IMR-90 (cell line): ENCODE measurements around the gene PLA2G15.

ENCODE experiments used
- BHLHE40 ChIP-seq: fragments of 150-350 bp; IDR thresholded peaks from 2 replicates; pipeline ENCODE4 v1.6.1; 2016; ENCODE audit warnings: mild to moderate bottlenecking, low read depth, low read length
- CEBPB ChIP-seq: IDR thresholded peaks from 2 replicates; pipeline ENCODE4 v1.6.1; 2012; ENCODE audit warnings: low read depth, low read length, improper control_type of control experiment
- CHD1 ChIP-seq: IDR thresholded peaks from 2 replicates; pipeline ENCODE4 v1.6.1; 2012; ENCODE audit warnings: low read depth, low read length, improper control_type of control experiment
- CTCF ChIP-seq: conservative IDR thresholded peaks from 2 replicates; pipeline ENCODE4 v1.5.1; 2012; ENCODE audit warnings: mild to moderate bottlenecking, low read depth, low read length, improper control_type of control experiment
- ELK1 ChIP-seq: fragments of 150-350 bp; IDR thresholded peaks from 2 replicates; pipeline ENCODE4 v1.6.1; 2016; ENCODE audit warnings: low read depth, mild to moderate bottlenecking, low read length, moderate library complexity, borderline replicate concordance
- FOS ChIP-seq: fragments of 150-350 bp; IDR thresholded peaks from 2 replicates; pipeline ENCODE4 v1.6.1; 2016; ENCODE audit warnings: low read depth, low read length
- MXI1 ChIP-seq: IDR thresholded peaks from 2 replicates; pipeline ENCODE4 v1.6.1; 2012; ENCODE audit warnings: low read depth, mild to moderate bottlenecking, low read length, moderate library complexity, borderline replicate concordance
- POLR2A ChIP-seq: IDR thresholded peaks from 2 replicates; pipeline ENCODE4 v1.6.1; 2012; ENCODE audit warnings: mild to moderate bottlenecking, low read depth, low read length
- RAD21 ChIP-seq: IDR thresholded peaks from 2 replicates; pipeline ENCODE4 v1.6.1; 2012; ENCODE audit warnings: low read length, improper control_type of control experiment
- RFX5 ChIP-seq: IDR thresholded peaks from 2 replicates; pipeline ENCODE4 v1.8.0; 2012; ENCODE audit warnings: low read depth, mild to moderate bottlenecking, low read length, moderate library complexity

GRCh38 chr16:68230956-68231355 lies 14.2 kb upstream of the PLA2G15 start:
- TF ChIP-seq RAD21 = no peak
- TF ChIP-seq RFX5 = no peak
- no peak for TF ChIP-seq CTCF
- TF ChIP-seq POLR2A = no peak
- no peak for TF ChIP-seq ELK1
- TF ChIP-seq BHLHE40 = no peak
- TF ChIP-seq CEBPB = no peak
- TF ChIP-seq MXI1 = no peak
- no peak for TF ChIP-seq FOS
- TF ChIP-seq CHD1 = no peak
